GM18511 (cell line): ENCODE data around the gene UNC5B.

ENCODE experiments used
- ATAC-seq: cut with Tn5 transposase; IDR thresholded peaks from one replicate; pipeline ENCODE4 v1.9.1; 2021; ENCODE audit warnings: mild to moderate bottlenecking, moderate library complexity; ENCODE audit not compliant: unreplicated experiment

UNC5B gene

GRCh38 chr10:71237843-71238623 is 25.7 kb downstream of the UNC5B start:
- ATAC-seq = no peak

GRCh38 chr10:71238626-71239025 is 26.3 kb downstream of the UNC5B start:
- no peak for ATAC-seq

- ATAC-seq = no peak
Observed at GRCh38 chr10:71239131-71239915, 27.0 kb downstream of the UNC5B start.

- no peak for ATAC-seq
Observed at GRCh38 chr10:71239946-71240795, 27.8 kb downstream of the UNC5B start.

- no peak for ATAC-seq
Observed at GRCh38 chr10:71241114-71241829, 28.9 kb downstream of the UNC5B start.

- no peak for ATAC-seq
Observed at GRCh38 chr10:71241830-71242621, 29.7 kb downstream of the UNC5B start.

- no peak for ATAC-seq
Observed at GRCh38 chr10:71242622-71243009, 30.2 kb downstream of the UNC5B start.

GRCh38 chr10:71243756-71244395 is 31.5 kb downstream of the UNC5B start:
- ATAC-seq = no peak

GRCh38 chr10:71244431-71245419 is 32.4 kb downstream of the UNC5B start:
- ATAC-seq = no peak

- ATAC-seq = no peak
Observed at GRCh38 chr10:71245420-71246325, 33.3 kb downstream of the UNC5B start.

- ATAC-seq = no peak
Observed at GRCh38 chr10:71246591-71247413, 34.4 kb downstream of the UNC5B start.

- no peak for ATAC-seq
Observed at GRCh38 chr10:71247414-71247705, 35.0 kb downstream of the UNC5B start.

GRCh38 chr10:71247804-71248203 is 35.4 kb downstream of the UNC5B start:
- ATAC-seq = no peak

- no peak for ATAC-seq
Observed at GRCh38 chr10:71248210-71248609, 35.8 kb downstream of the UNC5B start.

- ATAC-seq = no peak
Observed at GRCh38 chr10:71249996-71250395, 37.6 kb downstream of the UNC5B start.

GRCh38 chr10:71250405-71250804 is 38.0 kb downstream of the UNC5B start:
- no peak for ATAC-seq

GRCh38 chr10:71250842-71251241 is 38.5 kb downstream of the UNC5B start:
- ATAC-seq = no peak
